ENCODE results near the gene VPS13A.

The VPS13A gene

DNA sequence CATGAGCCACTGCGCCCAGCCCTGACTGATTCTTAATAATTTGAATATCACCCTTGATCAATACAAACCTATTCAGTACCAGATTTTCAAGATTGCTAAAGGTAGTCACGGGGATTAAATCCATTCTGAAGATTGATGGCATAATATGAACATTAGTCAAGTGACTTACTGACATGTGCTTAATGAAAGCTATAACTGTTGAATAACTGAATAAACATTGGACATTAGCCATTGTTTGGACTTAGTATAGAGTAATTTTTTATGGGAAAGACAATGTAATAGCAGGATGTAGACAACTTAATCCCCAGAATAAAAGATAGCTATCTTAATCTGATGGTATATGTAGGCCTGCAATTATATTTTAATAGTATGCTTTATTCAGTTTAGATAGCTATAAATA is 35.0 kb upstream of the VPS13A start:
- Histone ChIP-seq H3K27me3 (ENCODE audit: insufficient read depth, low read length) (no peaks in the 10 kb centered on the region), H2AFZ (ENCODE audit: insufficient read depth, low read length, poor library complexity) (no peak overlapping the region), H3K27ac (ENCODE audit: low read depth, low read length) (no peak overlapping the region), H2AK5ac (ENCODE audit: low read length) (no peak overlapping the region), H3K4me2 (ENCODE audit: low read length) (no peak overlapping the region), H3K9ac (ENCODE audit: low read length) (no peak overlapping the region), H3K4ac (ENCODE audit: low read depth, low read length) (no peak overlapping the region), H4K91ac (ENCODE audit: low read depth, low read length) (no peak overlapping the region), H3K4me3 (ENCODE audit: low read depth, low read length) (no peak overlapping the region), H3K23ac (ENCODE audit: low read length) (no peak overlapping the region), H3K36me3 (ENCODE audit: control insufficient read depth in 1 of 2, insufficient read depth in 2 of 2, low read length in 2 of 2) (no peaks in the 10 kb centered on the region), H2BK5ac (ENCODE audit: low read depth, low read length, poor library complexity) (no peak overlapping the region), H3K4me1 (ENCODE audit: control insufficient read depth in 1 of 2, insufficient read depth in 2 of 2, low read length in 2 of 2) (no peaks in the 10 kb centered on the region), H3K79me2 (ENCODE audit: control insufficient read depth, insufficient read depth, low read length, poor library complexity) (no peaks in the 10 kb centered on the region), H4K12ac (ENCODE audit: low read depth, low read length) (no peak overlapping the region), H3K9me3 (ENCODE audit: insufficient read depth, low read depth, low read length) (no peaks in the 10 kb centered on the region), H3K14ac (ENCODE audit: low read length) (no peak overlapping the region), H2BK12ac (ENCODE audit: low read length) (no peak overlapping the region), H4K8ac (ENCODE audit: low read depth, low read length) (no peak overlapping the region), H3K79me1 (ENCODE audit: low read length) (no peaks in the 10 kb centered on the region), H3K18ac (ENCODE audit: low read length) (no peak overlapping the region), H2BK120ac (ENCODE audit: insufficient read depth, low read length, poor library complexity) (no peak overlapping the region)
- no peak for DNase-seq
- WGBS (ENCODE audit: extremely low coverage, insufficient coverage, insufficient read length), result no CpG with 5 or more reads among the region's 2 CpGs

DNA sequence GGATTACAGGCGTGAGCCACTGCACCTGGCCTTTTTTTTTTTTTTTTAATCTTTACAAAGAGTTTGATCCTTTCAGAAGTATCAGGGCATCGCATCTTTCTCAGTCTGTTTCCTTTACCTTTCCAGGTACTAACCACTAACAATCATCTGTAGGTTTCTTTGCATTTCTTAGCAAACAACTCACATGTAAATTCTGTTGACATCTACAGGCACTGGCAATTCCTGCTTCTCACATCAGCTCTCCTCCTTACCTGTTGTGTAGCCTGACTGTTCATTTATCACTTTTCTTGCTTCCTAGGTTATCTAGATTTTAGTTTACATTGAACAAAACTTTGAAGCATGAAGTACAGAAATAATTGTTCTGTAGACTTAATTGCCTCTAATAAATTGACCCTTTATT is 27.5 kb upstream of the VPS13A start:
- Histone ChIP-seq H2AK5ac (ENCODE audit: low read length) (no peak overlapping the region), H3K27me3 (ENCODE audit: insufficient read depth, low read length) (no peaks in the 10 kb centered on the region), H2BK5ac (ENCODE audit: low read depth, low read length, poor library complexity) (no peak overlapping the region), H3K79me2 (ENCODE audit: control insufficient read depth, insufficient read depth, low read length, poor library complexity) (no peaks in the 10 kb centered on the region), H3K79me1 (ENCODE audit: low read length) (no peaks in the 10 kb centered on the region), H3K4me3 (ENCODE audit: low read depth, low read length) (no peak overlapping the region), H2BK120ac (ENCODE audit: insufficient read depth, low read length, poor library complexity) (no peak overlapping the region), H4K8ac (ENCODE audit: low read depth, low read length) (no peak overlapping the region), H3K14ac (ENCODE audit: low read length) (no peak overlapping the region), H3K4me2 (ENCODE audit: low read length) (no peak overlapping the region), H3K4me1 (ENCODE audit: control insufficient read depth in 1 of 2, insufficient read depth in 2 of 2, low read length in 2 of 2) (no peaks in the 10 kb centered on the region), H2BK12ac (ENCODE audit: low read length) (no peak overlapping the region), H3K4ac (ENCODE audit: low read depth, low read length) (no peak overlapping the region), H3K9ac (ENCODE audit: low read length) (no peak overlapping the region), H3K23ac (ENCODE audit: low read length) (no peak overlapping the region), H4K12ac (ENCODE audit: low read depth, low read length) (no peak overlapping the region), H4K91ac (ENCODE audit: low read depth, low read length) (no peak overlapping the region), H3K18ac (ENCODE audit: low read length) (no peak overlapping the region), H2AFZ (ENCODE audit: insufficient read depth, low read length, poor library complexity) (no peak overlapping the region), H3K9me3 (ENCODE audit: insufficient read depth, low read depth, low read length) (no peaks in the 10 kb centered on the region), H3K36me3 (ENCODE audit: control insufficient read depth in 1 of 2, insufficient read depth in 2 of 2, low read length in 2 of 2) (no peaks in the 10 kb centered on the region), H3K27ac (ENCODE audit: low read depth, low read length) (no peak overlapping the region)
- no CpG with 5 or more reads among the region's 2 CpGs for WGBS (ENCODE audit: extremely low coverage, insufficient coverage, insufficient read length)
- DNase-seq, result no peak

DNA sequence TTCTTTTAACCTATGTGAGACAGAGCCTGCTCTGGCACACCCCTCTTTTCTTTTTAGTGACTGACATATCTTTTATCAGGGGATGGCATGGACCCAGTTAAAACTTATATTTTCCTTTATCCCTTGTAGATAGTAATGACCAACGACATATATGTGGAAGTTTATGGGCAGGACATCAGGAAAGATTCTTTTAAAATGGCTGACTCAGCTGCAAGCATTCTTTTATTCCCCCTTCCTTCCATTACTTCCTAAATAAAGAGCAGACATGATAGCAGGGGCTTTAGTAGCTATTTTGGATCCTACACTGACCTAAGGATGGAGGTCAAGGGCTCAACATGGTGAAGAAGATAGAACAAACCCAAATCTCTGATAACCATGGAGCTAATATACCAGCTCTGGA is 25.0 kb upstream of the VPS13A start:
- no peak overlapping the region for H2BK12ac ChIP-seq (ENCODE audit: low read length)
- no peak overlapping the region for H2BK5ac ChIP-seq (ENCODE audit: low read depth, low read length, poor library complexity)
- no peak overlapping the region for H2AFZ ChIP-seq (ENCODE audit: insufficient read depth, low read length, poor library complexity)
- H3K9me3 ChIP-seq (ENCODE audit: insufficient read depth, low read depth, low read length), result no peaks in the 10 kb centered on the region
- no peaks in the 10 kb centered on the region for H3K79me1 ChIP-seq (ENCODE audit: low read length)
- no peak overlapping the region for H3K14ac ChIP-seq (ENCODE audit: low read length)
- no peak overlapping the region for H3K18ac ChIP-seq (ENCODE audit: low read length)
- H2AK5ac ChIP-seq (ENCODE audit: low read length), result no peak overlapping the region
- H2BK120ac ChIP-seq (ENCODE audit: insufficient read depth, low read length, poor library complexity), result no peak overlapping the region
- H3K27ac ChIP-seq (ENCODE audit: low read depth, low read length), result no peak overlapping the region
- H3K4me3 ChIP-seq (ENCODE audit: low read depth, low read length), result no peak overlapping the region
- no peak for DNase-seq
- no peaks in the 10 kb centered on the region for H3K79me2 ChIP-seq (ENCODE audit: control insufficient read depth, insufficient read depth, low read length, poor library complexity)
- H3K4me2 ChIP-seq (ENCODE audit: low read length), result no peak overlapping the region
- H4K8ac ChIP-seq (ENCODE audit: low read depth, low read length), result no peak overlapping the region
- no peak overlapping the region for H3K9ac ChIP-seq (ENCODE audit: low read length)
- WGBS (ENCODE audit: extremely low coverage, insufficient coverage, insufficient read length), result no CpG with 5 or more reads among the region's 1 CpG
- no peak overlapping the region for H3K4ac ChIP-seq (ENCODE audit: low read depth, low read length)
- no peaks in the 10 kb centered on the region for H3K4me1 ChIP-seq (ENCODE audit: control insufficient read depth in 1 of 2, insufficient read depth in 2 of 2, low read length in 2 of 2)
- no peak overlapping the region for H4K12ac ChIP-seq (ENCODE audit: low read depth, low read length)
- H3K27me3 ChIP-seq (ENCODE audit: insufficient read depth, low read length), result no peaks in the 10 kb centered on the region
- no peak overlapping the region for H3K23ac ChIP-seq (ENCODE audit: low read length)
- H3K36me3 ChIP-seq (ENCODE audit: control insufficient read depth in 1 of 2, insufficient read depth in 2 of 2, low read length in 2 of 2), result no peaks in the 10 kb centered on the region
- H4K91ac ChIP-seq (ENCODE audit: low read depth, low read length), result no peak overlapping the region

DNA sequence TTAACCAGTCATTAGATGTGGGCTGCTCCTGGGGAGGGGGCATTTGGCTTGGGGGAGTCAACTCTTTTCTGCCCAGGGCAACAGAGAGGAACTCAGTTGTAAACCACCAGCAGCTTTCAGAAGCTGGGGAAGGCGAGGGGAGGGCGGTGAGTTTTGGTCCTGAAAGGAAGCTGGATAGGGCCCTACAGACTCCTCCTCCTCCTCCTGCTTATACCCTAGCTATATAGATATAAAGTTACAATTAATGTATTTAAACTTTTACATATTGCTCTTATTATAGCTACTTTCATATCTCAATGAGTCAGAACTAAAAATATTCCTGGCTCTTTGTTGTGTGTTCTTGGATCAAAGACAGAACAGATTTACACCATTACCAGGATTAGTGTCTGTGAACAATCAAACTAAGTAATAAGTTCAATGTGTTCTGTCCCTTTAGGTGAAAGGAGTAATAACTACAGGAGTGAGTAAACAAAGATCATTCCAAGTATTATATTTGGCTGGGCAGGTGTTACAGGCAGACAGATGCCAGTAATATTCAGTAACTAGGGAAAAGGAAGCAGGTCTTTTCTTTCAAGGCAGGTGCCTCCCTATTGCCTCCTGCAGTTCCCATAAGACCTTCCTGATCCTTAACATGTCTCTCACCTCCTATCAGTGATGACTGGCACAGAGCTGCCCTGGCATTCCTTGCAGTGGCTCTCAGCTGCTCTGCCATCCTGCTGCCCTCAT is 20.5 kb upstream of the VPS13A start:
- Histone ChIP-seq H3K4me3 (ENCODE audit: low read depth, low read length) (no peak overlapping the region), H3K18ac (ENCODE audit: low read length) (no peak overlapping the region), H4K8ac (ENCODE audit: low read depth, low read length) (no peak overlapping the region), H3K79me2 (ENCODE audit: control insufficient read depth, insufficient read depth, low read length, poor library complexity) (no peaks in the 10 kb centered on the region), H3K4ac (ENCODE audit: low read depth, low read length) (no peak overlapping the region), H4K12ac (ENCODE audit: low read depth, low read length) (no peak overlapping the region), H3K4me1 (ENCODE audit: control insufficient read depth in 1 of 2, insufficient read depth in 2 of 2, low read length in 2 of 2) (no peaks in the 10 kb centered on the region), H3K9me3 (ENCODE audit: insufficient read depth, low read depth, low read length) (no peaks in the 10 kb centered on the region), H3K14ac (ENCODE audit: low read length) (no peak overlapping the region), H3K27ac (ENCODE audit: low read depth, low read length) (no peak overlapping the region), H2AK5ac (ENCODE audit: low read length) (no peak overlapping the region), H3K23ac (ENCODE audit: low read length) (no peak overlapping the region), H3K4me2 (ENCODE audit: low read length) (no peak overlapping the region), H2BK120ac (ENCODE audit: insufficient read depth, low read length, poor library complexity) (no peak overlapping the region), H3K27me3 (ENCODE audit: insufficient read depth, low read length) (no peaks in the 10 kb centered on the region), H3K79me1 (ENCODE audit: low read length) (no peaks in the 10 kb centered on the region), H2AFZ (ENCODE audit: insufficient read depth, low read length, poor library complexity) (no peak overlapping the region), H2BK12ac (ENCODE audit: low read length) (no peak overlapping the region), H3K36me3 (ENCODE audit: control insufficient read depth in 1 of 2, insufficient read depth in 2 of 2, low read length in 2 of 2) (no peaks in the 10 kb centered on the region), H3K9ac (ENCODE audit: low read length) (no peak overlapping the region), H2BK5ac (ENCODE audit: low read depth, low read length, poor library complexity) (no peak overlapping the region), H4K91ac (ENCODE audit: low read depth, low read length) (no peak overlapping the region)
- no peak for DNase-seq
- no CpG with 5 or more reads among the region's 2 CpGs for WGBS (ENCODE audit: extremely low coverage, insufficient coverage, insufficient read length)

All from trophoblast cell (in vitro differentiated cells and primary cell).